ENCODE results near the gene THSD7B.

Gene THSD7B

GRCh38 chr2:137115081-137115794, 349.9 kb downstream of the THSD7B start:
- Histone ChIP-seq H3K9ac (ENCODE audit: low read depth in 1 of 2, low read length in 2 of 2) (no peak overlapping the region), H3K9me3 (ENCODE audit: control insufficient read depth in 1 of 2, low read length in 2 of 2) (no peaks in the 10 kb centered on the region), H3K4me1 (ENCODE audit: control insufficient read depth in 1 of 2, insufficient read depth in 2 of 2, low read length in 2 of 2) (no peaks in the 10 kb centered on the region), H3K27ac (ENCODE audit: low read depth, low read length) (no peak overlapping the region), H3K4me3 (ENCODE audit: low read depth in 1 of 2, low read length in 2 of 2) (no peak overlapping the region), H3K36me3 (ENCODE audit: control insufficient read depth in 1 of 2, insufficient read depth in 2 of 2, low read length in 2 of 2) (no peaks in the 10 kb centered on the region), H3K27me3 (ENCODE audit: control insufficient read depth in 1 of 2, insufficient read depth in 2 of 2, low read length in 2 of 2) (no peaks in the 10 kb centered on the region)

GRCh38 chr2:137115795-137116089, 350.4 kb downstream of the THSD7B start:
- no peak overlapping the region for H3K9ac ChIP-seq (ENCODE audit: low read depth in 1 of 2, low read length in 2 of 2)
- no peaks in the 10 kb centered on the region for H3K9me3 ChIP-seq (ENCODE audit: control insufficient read depth in 1 of 2, low read length in 2 of 2)

GRCh38 chr2:137117385-137117784, 352.0 kb downstream of the THSD7B start:
- Histone ChIP-seq H3K9me3 (ENCODE audit: control insufficient read depth in 1 of 2, low read length in 2 of 2) (no peaks in the 10 kb centered on the region), H3K9ac (ENCODE audit: low read depth in 1 of 2, low read length in 2 of 2) (no peak overlapping the region), H3K4me3 (ENCODE audit: low read depth in 1 of 2, low read length in 2 of 2) (no peak overlapping the region), H3K27me3 (ENCODE audit: control insufficient read depth in 1 of 2, insufficient read depth in 2 of 2, low read length in 2 of 2) (no peaks in the 10 kb centered on the region), H3K36me3 (ENCODE audit: control insufficient read depth in 1 of 2, insufficient read depth in 2 of 2, low read length in 2 of 2) (no peaks in the 10 kb centered on the region), H3K4me1 (ENCODE audit: control insufficient read depth in 1 of 2, insufficient read depth in 2 of 2, low read length in 2 of 2) (no peaks in the 10 kb centered on the region), H3K27ac (ENCODE audit: low read depth, low read length) (no peak overlapping the region)

More at GRCh38 chr2:137115795-137116089, 350.4 kb downstream of the THSD7B start:
- Histone ChIP-seq H3K27me3 (ENCODE audit: control insufficient read depth in 1 of 2, insufficient read depth in 2 of 2, low read length in 2 of 2) (no peaks in the 10 kb centered on the region), H3K36me3 (ENCODE audit: control insufficient read depth in 1 of 2, insufficient read depth in 2 of 2, low read length in 2 of 2) (no peaks in the 10 kb centered on the region), H3K27ac (ENCODE audit: low read depth, low read length) (no peak overlapping the region), H3K4me1 (ENCODE audit: control insufficient read depth in 1 of 2, insufficient read depth in 2 of 2, low read length in 2 of 2) (no peaks in the 10 kb centered on the region), H3K4me3 (ENCODE audit: low read depth in 1 of 2, low read length in 2 of 2) (no peak overlapping the region)

- no peak overlapping the region for H3K4me3 ChIP-seq (ENCODE audit: low read depth in 1 of 2, low read length in 2 of 2)
- no peak overlapping the region for H3K27ac ChIP-seq (ENCODE audit: low read depth, low read length)
- no peaks in the 10 kb centered on the region for H3K36me3 ChIP-seq (ENCODE audit: control insufficient read depth in 1 of 2, insufficient read depth in 2 of 2, low read length in 2 of 2)
- peaks cover 0 to 2% of the 10 kb centered on the region in 2 donors for H3K9me3 ChIP-seq (ENCODE audit: control insufficient read depth in 1 of 2, low read length in 2 of 2)
- no peak overlapping the region for H3K9ac ChIP-seq (ENCODE audit: low read depth in 1 of 2, low read length in 2 of 2)
- no peaks in the 10 kb centered on the region for H3K4me1 ChIP-seq (ENCODE audit: control insufficient read depth in 1 of 2, insufficient read depth in 2 of 2, low read length in 2 of 2)
- no peaks in the 10 kb centered on the region for H3K27me3 ChIP-seq (ENCODE audit: control insufficient read depth in 1 of 2, insufficient read depth in 2 of 2, low read length in 2 of 2)
Observed at GRCh38 chr2:137118140-137118539, 352.8 kb downstream of the THSD7B start.

- H3K27me3 ChIP-seq (ENCODE audit: control insufficient read depth in 1 of 2, insufficient read depth in 2 of 2, low read length in 2 of 2) = no peaks in the 10 kb centered on the region
Observed at GRCh38 chr2:137123226-137123625, 357.9 kb downstream of the THSD7B start.

GRCh38 chr2:137133225-137133624, 367.9 kb downstream of the THSD7B start:
- Histone ChIP-seq H3K27me3 (ENCODE audit: control insufficient read depth in 1 of 2, insufficient read depth in 2 of 2, low read length in 2 of 2) (no peaks in the 10 kb centered on the region), H3K9ac (ENCODE audit: low read depth in 1 of 2, low read length in 2 of 2) (no peak overlapping the region), H3K27ac (ENCODE audit: low read depth, low read length) (no peak overlapping the region), H3K4me3 (ENCODE audit: low read depth in 1 of 2, low read length in 2 of 2) (no peak overlapping the region), H3K9me3 (ENCODE audit: control insufficient read depth in 1 of 2, low read length in 2 of 2) (no peaks in the 10 kb centered on the region), H3K4me1 (ENCODE audit: control insufficient read depth in 1 of 2, insufficient read depth in 2 of 2, low read length in 2 of 2) (no peaks in the 10 kb centered on the region), H3K36me3 (ENCODE audit: control insufficient read depth in 1 of 2, insufficient read depth in 2 of 2, low read length in 2 of 2) (no peaks in the 10 kb centered on the region)

More at GRCh38 chr2:137123226-137123625, 357.9 kb downstream of the THSD7B start:
- H3K36me3 ChIP-seq (ENCODE audit: control insufficient read depth in 1 of 2, insufficient read depth in 2 of 2, low read length in 2 of 2) = no peaks in the 10 kb centered on the region
- H3K4me1 ChIP-seq (ENCODE audit: control insufficient read depth in 1 of 2, insufficient read depth in 2 of 2, low read length in 2 of 2) = no peaks in the 10 kb centered on the region
- H3K9ac ChIP-seq (ENCODE audit: low read depth in 1 of 2, low read length in 2 of 2) = no peak overlapping the region
- no peak overlapping the region for H3K4me3 ChIP-seq (ENCODE audit: low read depth in 1 of 2, low read length in 2 of 2)
- H3K9me3 ChIP-seq (ENCODE audit: control insufficient read depth in 1 of 2, low read length in 2 of 2) = peaks cover 0 to 2% of the 10 kb centered on the region in 2 donors
- H3K27ac ChIP-seq (ENCODE audit: low read depth, low read length) = no peak overlapping the region

- Histone ChIP-seq H3K9ac (ENCODE audit: low read depth in 1 of 2, low read length in 2 of 2) (no peak overlapping the region), H3K9me3 (ENCODE audit: control insufficient read depth in 1 of 2, low read length in 2 of 2) (no peaks in the 10 kb centered on the region), H3K36me3 (ENCODE audit: control insufficient read depth in 1 of 2, insufficient read depth in 2 of 2, low read length in 2 of 2) (no peaks in the 10 kb centered on the region), H3K27me3 (ENCODE audit: control insufficient read depth in 1 of 2, insufficient read depth in 2 of 2, low read length in 2 of 2) (no peaks in the 10 kb centered on the region), H3K27ac (ENCODE audit: low read depth, low read length) (no peak overlapping the region), H3K4me1 (ENCODE audit: control insufficient read depth in 1 of 2, insufficient read depth in 2 of 2, low read length in 2 of 2) (no peaks in the 10 kb centered on the region), H3K4me3 (ENCODE audit: low read depth in 1 of 2, low read length in 2 of 2) (no peak overlapping the region)
Observed at GRCh38 chr2:137138263-137138662, 372.9 kb downstream of the THSD7B start.

- no peak overlapping the region for H3K27ac ChIP-seq (ENCODE audit: low read depth, low read length)
- no peak overlapping the region for H3K9ac ChIP-seq (ENCODE audit: low read depth in 1 of 2, low read length in 2 of 2)
- no peaks in the 10 kb centered on the region for H3K4me1 ChIP-seq (ENCODE audit: control insufficient read depth in 1 of 2, insufficient read depth in 2 of 2, low read length in 2 of 2)
- no peaks in the 10 kb centered on the region for H3K36me3 ChIP-seq (ENCODE audit: control insufficient read depth in 1 of 2, insufficient read depth in 2 of 2, low read length in 2 of 2)
- H3K4me3 ChIP-seq (ENCODE audit: low read depth in 1 of 2, low read length in 2 of 2) = no peak overlapping the region
- H3K27me3 ChIP-seq (ENCODE audit: control insufficient read depth in 1 of 2, insufficient read depth in 2 of 2, low read length in 2 of 2) = no peaks in the 10 kb centered on the region
- H3K9me3 ChIP-seq (ENCODE audit: control insufficient read depth in 1 of 2, low read length in 2 of 2) = no peaks in the 10 kb centered on the region
Observed at GRCh38 chr2:137151731-137152130, 386.4 kb downstream of the THSD7B start.

- H3K4me3 ChIP-seq (ENCODE audit: low read depth in 1 of 2, low read length in 2 of 2) = no peak overlapping the region
- no peak overlapping the region for H3K9ac ChIP-seq (ENCODE audit: low read depth in 1 of 2, low read length in 2 of 2)
- no peaks in the 10 kb centered on the region for H3K9me3 ChIP-seq (ENCODE audit: control insufficient read depth in 1 of 2, low read length in 2 of 2)
- H3K27me3 ChIP-seq (ENCODE audit: control insufficient read depth in 1 of 2, insufficient read depth in 2 of 2, low read length in 2 of 2) = no peaks in the 10 kb centered on the region
- H3K36me3 ChIP-seq (ENCODE audit: control insufficient read depth in 1 of 2, insufficient read depth in 2 of 2, low read length in 2 of 2) = no peaks in the 10 kb centered on the region
- no peaks in the 10 kb centered on the region for H3K4me1 ChIP-seq (ENCODE audit: control insufficient read depth in 1 of 2, insufficient read depth in 2 of 2, low read length in 2 of 2)
- H3K27ac ChIP-seq (ENCODE audit: low read depth, low read length) = no peak overlapping the region
Observed at GRCh38 chr2:137154946-137155345, 389.6 kb downstream of the THSD7B start.

- no peak overlapping the region for H3K4me3 ChIP-seq (ENCODE audit: low read depth in 1 of 2, low read length in 2 of 2)
- no peaks in the 10 kb centered on the region for H3K4me1 ChIP-seq (ENCODE audit: control insufficient read depth in 1 of 2, insufficient read depth in 2 of 2, low read length in 2 of 2)
- no peaks in the 10 kb centered on the region for H3K36me3 ChIP-seq (ENCODE audit: control insufficient read depth in 1 of 2, insufficient read depth in 2 of 2, low read length in 2 of 2)
- H3K27ac ChIP-seq (ENCODE audit: low read depth, low read length) = no peak overlapping the region
- H3K27me3 ChIP-seq (ENCODE audit: control insufficient read depth in 1 of 2, insufficient read depth in 2 of 2, low read length in 2 of 2) = no peaks in the 10 kb centered on the region
- no peak overlapping the region for H3K9ac ChIP-seq (ENCODE audit: low read depth in 1 of 2, low read length in 2 of 2)
- H3K9me3 ChIP-seq (ENCODE audit: control insufficient read depth in 1 of 2, low read length in 2 of 2) = no peaks in the 10 kb centered on the region
Observed at GRCh38 chr2:137155356-137156104, 390.2 kb downstream of the THSD7B start.

Data from duodenal mucosa (tissue), 2 donors.